ENCODE data around the gene SH3BP5.

SH3BP5 gene

GRCh38 chr3:15207836-15208504 is 124.4 kb downstream of the SH3BP5 start:
- H3K9me3 Mint-ChIP-seq, result no peaks in the 10 kb centered on the region
- H3K4me3 Mint-ChIP-seq, result peak overlapping the region; percentile 92
- no peaks in the 10 kb centered on the region for H3K27me3 Mint-ChIP-seq
- H3K36me3 Mint-ChIP-seq, result no peaks in the 10 kb centered on the region
- no peak overlapping the region for H3K27ac Mint-ChIP-seq
- peaks cover 40% of the 10 kb centered on the region for H3K4me1 Mint-ChIP-seq

- peak overlapping the region; percentile 92 for H3K4me3 Mint-ChIP-seq
- H3K27ac Mint-ChIP-seq, result peak overlapping the region; percentile 82
- H3K9me3 Mint-ChIP-seq, result no peaks in the 10 kb centered on the region
- no peaks in the 10 kb centered on the region for H3K36me3 Mint-ChIP-seq
- H3K4me1 Mint-ChIP-seq, result peaks cover 44% of the 10 kb centered on the region
- no peaks in the 10 kb centered on the region for H3K27me3 Mint-ChIP-seq
Measured at GRCh38 chr3:15206662-15207576, 125.5 kb downstream of the SH3BP5 start.

GRCh38 chr3:15205934-15206661 is 126.3 kb downstream of the SH3BP5 start, which contains the start of gene CAPN7:
CAPN7 (plus strand) TSS chr3:15206246; CDS start chr3:15206496, 250 bp downstream.
- Mint-ChIP-seq H3K27me3 (no peaks in the 10 kb centered on the region), H3K27ac (peak within 1 kb of the TSS; percentile 93), H3K9me3 (no peaks in the 10 kb centered on the region), H3K4me1 (peaks cover 37% of the 10 kb centered on the region), H3K4me3 (peak within 1 kb of the TSS; percentile 92), H3K36me3 (no peaks in the 10 kb centered on the region)

GRCh38 chr3:15205482-15205933 is 126.9 kb downstream of the SH3BP5 start:
- H3K9me3 Mint-ChIP-seq, result no peaks in the 10 kb centered on the region
- H3K4me3 Mint-ChIP-seq, result peak overlapping the region; percentile 92
- H3K27ac Mint-ChIP-seq, result peak overlapping the region; percentile 93
- no peaks in the 10 kb centered on the region for H3K36me3 Mint-ChIP-seq
- H3K27me3 Mint-ChIP-seq, result no peaks in the 10 kb centered on the region
- H3K4me1 Mint-ChIP-seq, result peaks cover 32% of the 10 kb centered on the region

Data from activated naive CD4-positive, alpha-beta T cell treated with anti-CD3 and anti-CD28 coated beads, Interleukin-2, amount 50 U/mL, for 24 hours (primary cell).